ENCODE results near the gene BABAM2.

GRCh38 chr2:28355521-28356094 is 465.1 kb downstream of the BABAM2 start:
- TF ChIP-seq CTCF (IDR thresholded peaks at IDR 0.05) (no peak), POLR2A (IDR thresholded peaks at IDR 0.05) (no peak)

Data from Peyer's patch (tissue), 4 donors.